IPS-15b (cell line): Measurements from ENCODE around the gene TMEM95.

Experiments
- H3K27me3 ChIP-seq: one replicate; pipeline ENCODE4 v1.6.1; 2013; ENCODE audit warnings: low read length; ENCODE audit not compliant: control insufficient read depth, insufficient read depth
- H3K36me3 ChIP-seq: one replicate; pipeline ENCODE4 v1.6.1; 2013; ENCODE audit warnings: low read length; ENCODE audit not compliant: control insufficient read depth, insufficient read depth
- H3K4me1 ChIP-seq: one replicate; pipeline ENCODE4 v1.6.1; 2013; ENCODE audit warnings: mild to moderate bottlenecking, low read length; ENCODE audit not compliant: control insufficient read depth, insufficient read depth
- H3K4me3 ChIP-seq: one replicate; pipeline ENCODE4 v1.5.1; 2013; ENCODE audit warnings: low read depth, low read length
- H3K9ac ChIP-seq: one replicate; pipeline ENCODE4 v1.6.1; 2013; ENCODE audit warnings: low read depth, mild to moderate bottlenecking, low read length
- H3K9me3 ChIP-seq: one replicate; pipeline ENCODE4 v1.6.1; 2013; ENCODE audit warnings: mild to moderate bottlenecking, low read length; ENCODE audit not compliant: control insufficient read depth, insufficient read depth

TMEM95 gene

DNA sequence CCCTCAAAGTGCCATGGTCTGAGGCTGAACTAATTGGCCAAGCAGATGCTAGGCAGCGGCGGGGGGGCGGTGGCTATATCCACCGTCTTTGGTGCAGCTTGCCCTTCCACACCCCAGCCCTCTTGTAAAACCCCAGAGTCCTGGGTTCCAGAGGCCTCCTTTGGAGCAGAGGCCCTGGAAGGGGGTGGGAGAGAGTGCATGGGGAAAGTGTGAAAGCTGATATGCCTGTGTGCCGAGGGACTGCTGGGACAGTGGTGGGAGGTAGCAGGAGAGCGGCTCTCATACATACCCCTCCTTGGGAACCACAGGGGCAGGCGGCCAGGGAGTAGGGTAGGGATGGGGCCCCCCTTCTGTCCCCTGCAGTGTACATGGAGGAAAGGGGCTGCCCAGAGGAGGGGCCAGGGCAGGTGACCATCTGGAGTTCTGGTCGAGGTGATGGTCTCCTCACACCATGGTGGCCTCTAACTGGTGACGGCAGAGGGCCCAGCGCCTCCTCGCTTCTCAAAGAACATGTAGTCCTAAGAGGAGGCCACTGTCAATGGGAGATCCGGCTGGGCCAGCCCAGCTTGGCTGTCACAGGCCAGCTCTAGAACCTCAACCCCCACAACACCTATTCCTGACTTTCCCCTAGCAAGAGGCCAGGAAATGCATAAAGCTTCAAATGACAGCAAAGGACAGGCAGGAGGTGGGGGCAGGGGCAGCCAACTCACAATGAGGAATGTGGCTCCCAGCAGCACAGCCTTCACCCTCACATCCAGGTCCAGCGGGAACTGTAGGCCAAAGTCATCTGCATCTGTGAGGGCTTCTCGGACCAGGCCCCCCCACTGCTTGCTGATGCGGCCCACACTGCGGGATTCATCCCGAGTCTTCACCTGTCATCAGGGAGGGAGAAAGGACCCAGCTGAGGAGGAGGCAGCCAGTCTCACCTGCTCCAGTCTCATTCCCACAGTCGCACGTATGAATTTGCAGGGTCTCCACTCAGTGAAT, 35.3 kb downstream of the TMEM95 start:
- Histone ChIP-seq H3K4me1 (no peaks in the 10 kb centered on the region), H3K9ac (no peak overlapping the region), H3K27me3 (no peaks in the 10 kb centered on the region), H3K4me3 (no peak overlapping the region), H3K9me3 (no peaks in the 10 kb centered on the region), H3K36me3 (peaks cover 17% of the 10 kb centered on the region)

DNA sequence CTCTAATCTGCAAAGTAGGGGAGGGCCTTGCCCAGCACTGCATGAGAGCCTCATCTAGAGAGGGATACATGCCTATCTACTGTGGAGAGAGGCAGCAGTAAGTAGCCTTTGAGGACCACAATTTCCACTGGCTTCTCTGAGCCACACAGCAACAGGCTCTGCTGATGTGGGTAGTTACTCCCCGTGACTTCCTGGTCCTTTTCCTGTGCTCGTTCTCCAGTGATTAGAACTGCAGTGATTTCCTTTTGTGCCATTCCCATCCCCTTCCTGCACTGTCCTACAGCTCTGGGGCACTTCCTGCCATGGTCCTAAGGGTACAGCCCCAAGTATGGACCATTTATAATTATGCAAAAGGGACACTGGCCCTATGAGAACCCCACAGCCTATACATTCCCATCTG, 36.4 kb downstream of the TMEM95 start:
- Histone ChIP-seq H3K27me3 (peaks cover 2% of the 10 kb centered on the region), H3K4me3 (no peak overlapping the region), H3K36me3 (peaks cover 17% of the 10 kb centered on the region), H3K9ac (no peak overlapping the region), H3K9me3 (no peaks in the 10 kb centered on the region), H3K4me1 (no peaks in the 10 kb centered on the region)

DNA sequence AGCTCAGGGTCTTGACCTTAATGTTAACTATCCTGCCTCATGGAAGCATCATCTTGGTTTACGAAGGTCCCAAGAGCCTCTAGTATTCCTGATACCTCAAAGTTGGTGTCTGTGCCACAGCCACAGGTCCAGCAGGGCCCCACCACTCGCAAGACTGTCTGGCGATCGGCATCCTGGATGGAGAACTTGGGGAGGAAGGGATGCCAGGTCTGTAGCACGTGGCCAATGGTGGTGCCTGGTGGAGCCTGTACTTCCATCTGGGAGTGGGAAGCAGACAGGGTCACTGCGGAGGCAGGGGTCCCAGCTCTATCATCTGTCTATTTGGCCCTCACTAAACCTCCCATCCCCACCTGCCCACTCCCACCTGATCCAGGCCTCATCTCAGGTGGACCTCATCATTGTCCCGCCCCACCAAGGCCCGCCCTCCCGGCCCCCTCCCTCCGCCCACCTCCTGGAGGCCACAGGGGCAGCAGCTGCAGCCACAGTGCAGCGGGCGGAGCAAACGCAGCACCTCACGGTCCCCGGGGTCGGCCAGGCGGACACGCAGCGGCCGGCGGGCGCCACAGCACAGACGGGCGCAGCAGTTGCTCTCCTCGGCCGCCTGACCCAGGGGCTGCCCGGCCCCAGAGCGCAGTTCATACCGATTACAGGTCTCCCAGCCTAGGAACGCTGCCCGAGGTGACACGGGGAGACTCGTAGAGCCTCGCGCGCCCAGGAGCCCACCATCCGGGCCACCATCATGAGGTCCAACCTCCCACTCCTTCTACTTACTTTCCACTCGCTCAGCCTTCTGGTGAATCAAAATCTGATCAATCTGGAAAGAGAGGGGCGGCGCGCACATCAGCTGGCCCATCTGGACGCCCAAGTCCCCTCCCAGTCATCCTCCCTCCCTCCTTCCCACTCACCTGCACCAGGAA, 38.0 kb downstream of the TMEM95 start:
- Histone ChIP-seq H3K9me3 (no peaks in the 10 kb centered on the region), H3K4me1 (no peaks in the 10 kb centered on the region), H3K27me3 (peaks cover 2% of the 10 kb centered on the region), H3K4me3 (peak overlapping the region; percentile 81), H3K36me3 (peaks cover 17% of the 10 kb centered on the region), H3K9ac (no peak overlapping the region)

DNA sequence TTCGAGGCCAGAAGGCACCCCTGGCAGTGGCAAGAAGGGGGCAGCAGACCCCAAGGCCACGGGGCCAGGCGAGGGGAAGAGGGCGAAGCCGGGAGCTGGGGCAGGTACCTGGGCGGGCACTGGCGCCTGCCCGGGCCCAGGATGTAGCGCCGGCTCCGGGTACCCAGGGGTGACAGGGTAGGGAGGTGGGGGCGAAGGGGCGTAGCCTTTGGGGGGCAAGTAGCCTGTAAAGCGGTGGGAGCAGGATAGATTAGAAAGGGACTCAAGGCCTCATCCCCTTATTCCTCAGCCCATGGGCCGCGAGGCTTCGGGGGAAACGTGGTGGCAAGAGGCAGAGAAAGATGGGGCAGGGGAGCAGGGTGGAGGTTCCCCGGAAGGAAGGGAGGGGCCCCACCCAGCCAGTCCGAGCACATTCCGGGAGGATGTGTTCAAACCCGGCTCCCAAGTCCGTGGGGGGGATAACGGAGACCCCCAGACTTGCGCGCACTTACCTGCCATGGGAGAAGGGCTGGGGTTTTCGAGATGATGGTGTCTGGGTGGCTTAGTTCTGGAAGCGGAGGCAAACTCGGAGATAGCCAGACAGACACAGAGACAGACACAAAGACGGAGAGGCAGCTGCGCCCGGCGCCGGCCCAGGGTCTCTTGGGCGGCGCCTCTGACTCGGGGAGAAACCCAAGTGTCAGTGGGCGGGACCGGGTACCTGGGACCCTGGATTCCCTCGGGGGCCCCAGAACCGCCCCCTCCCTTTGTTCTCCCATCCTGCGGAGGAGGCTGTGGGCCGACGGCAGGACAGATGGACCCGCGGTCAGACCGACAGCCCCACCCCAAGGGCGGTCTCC, 38.9 kb downstream of the TMEM95 start:
- peaks cover 17% of the 10 kb centered on the region for H3K36me3 ChIP-seq
- no peaks in the 10 kb centered on the region for H3K9me3 ChIP-seq
- peak overlapping the region; percentile 81 for H3K4me3 ChIP-seq
- no peaks in the 10 kb centered on the region for H3K4me1 ChIP-seq
- peaks cover 2% of the 10 kb centered on the region for H3K27me3 ChIP-seq
- H3K9ac ChIP-seq: no peak overlapping the region

DNA sequence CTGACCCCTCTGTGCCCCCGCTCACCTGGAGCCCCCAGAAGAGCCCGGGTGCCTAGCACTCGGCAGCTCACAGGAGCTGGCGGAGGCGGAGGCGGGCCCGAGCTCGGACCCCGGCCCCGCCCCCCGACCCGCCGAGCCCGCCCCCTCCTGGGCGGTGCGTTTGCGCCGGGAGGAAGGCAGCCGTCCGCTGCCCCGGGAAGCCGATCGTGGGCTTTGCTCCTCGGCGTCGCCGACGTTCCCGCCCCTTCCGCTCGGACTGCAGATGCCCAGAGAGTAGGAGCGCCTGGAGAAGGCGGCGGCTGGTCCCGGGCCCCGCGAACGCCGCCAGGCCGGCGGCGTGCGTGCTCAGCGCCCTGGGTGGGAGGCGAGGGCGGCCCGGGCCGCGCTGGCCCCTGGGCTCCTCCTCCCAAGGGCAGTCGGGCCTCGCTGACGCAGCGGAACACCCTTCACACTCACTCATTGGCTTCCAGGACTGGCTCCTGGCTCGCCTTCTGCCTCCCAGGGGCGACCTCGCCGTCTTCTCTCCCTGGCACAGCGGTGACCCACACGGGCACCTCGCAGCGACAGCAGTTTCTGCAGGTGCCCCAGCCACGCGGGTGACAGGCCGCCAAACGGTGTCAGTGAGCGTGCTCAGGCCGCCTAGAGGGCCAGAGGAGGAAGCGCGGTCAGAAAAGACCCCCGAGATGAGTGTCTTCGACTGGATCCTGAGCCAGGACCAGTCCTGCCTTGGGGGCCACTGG, 39.7 kb downstream of the TMEM95 start, which contains the start of gene PLSCR3:
TSS of gene PLSCR3 (minus strand) at position 74 of the 740 bp plus-strand sequence. CDS start 415 bp downstream, outside the sequence.
- Histone ChIP-seq H3K4me3 (peak within 1 kb of the TSS; percentile 81), H3K9ac (no peak within 1 kb of the TSS), H3K36me3 (peaks cover 13% of the 10 kb centered on the region), H3K9me3 (no peaks in the 10 kb centered on the region), H3K27me3 (peaks cover 2% of the 10 kb centered on the region), H3K4me1 (no peaks in the 10 kb centered on the region)

DNA sequence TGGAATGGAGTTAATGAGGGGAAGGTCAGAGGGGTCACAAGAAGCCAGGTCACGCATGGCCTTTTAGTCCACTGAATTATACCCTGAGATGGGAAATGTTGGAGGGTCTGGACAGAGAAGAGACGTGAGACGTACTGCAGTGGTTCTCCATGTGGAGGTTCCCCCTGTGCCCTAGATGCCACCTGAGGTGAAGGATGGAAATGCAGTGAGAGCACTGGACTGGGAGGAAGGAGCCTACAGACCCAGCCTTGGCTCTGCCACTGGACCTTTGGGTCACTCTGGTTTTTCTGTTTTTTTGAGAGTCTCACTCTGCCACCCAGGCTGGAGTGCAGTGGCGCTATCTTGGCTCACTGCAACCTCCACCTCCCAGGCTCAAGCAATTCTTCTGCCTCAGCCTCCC, 41.2 kb downstream of the TMEM95 start:
- peaks cover under 1% of the 10 kb centered on the region for H3K36me3 ChIP-seq
- H3K27me3 ChIP-seq: peaks cover 2% of the 10 kb centered on the region
- no peaks in the 10 kb centered on the region for H3K9me3 ChIP-seq
- no peaks in the 10 kb centered on the region for H3K4me1 ChIP-seq
- no peak overlapping the region for H3K9ac ChIP-seq
- no peak overlapping the region for H3K4me3 ChIP-seq

DNA sequence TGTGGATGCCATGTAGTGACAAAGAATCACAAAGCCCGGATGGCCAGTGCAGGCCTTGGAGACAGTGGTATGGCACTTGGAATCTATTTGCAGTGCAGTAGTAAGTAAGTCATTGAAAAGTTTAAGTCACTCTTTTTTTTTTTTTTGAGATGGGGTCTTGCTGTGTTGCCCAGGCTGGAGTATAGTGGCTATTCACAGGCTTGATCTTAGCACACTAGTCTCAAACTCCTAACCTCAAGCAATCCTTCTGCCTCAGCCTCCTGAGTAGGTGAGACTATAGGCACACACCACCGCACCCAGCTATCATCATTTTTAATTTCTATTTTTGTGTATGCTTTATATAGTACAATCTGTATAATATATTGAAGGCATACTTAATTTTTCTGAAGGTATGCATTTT, 43.7 kb downstream of the TMEM95 start:
- Histone ChIP-seq H3K9me3 (no peaks in the 10 kb centered on the region), H3K9ac (no peak overlapping the region), H3K4me3 (no peak overlapping the region), H3K4me1 (no peaks in the 10 kb centered on the region), H3K36me3 (no peaks in the 10 kb centered on the region), H3K27me3 (peaks cover 2% of the 10 kb centered on the region)

DNA sequence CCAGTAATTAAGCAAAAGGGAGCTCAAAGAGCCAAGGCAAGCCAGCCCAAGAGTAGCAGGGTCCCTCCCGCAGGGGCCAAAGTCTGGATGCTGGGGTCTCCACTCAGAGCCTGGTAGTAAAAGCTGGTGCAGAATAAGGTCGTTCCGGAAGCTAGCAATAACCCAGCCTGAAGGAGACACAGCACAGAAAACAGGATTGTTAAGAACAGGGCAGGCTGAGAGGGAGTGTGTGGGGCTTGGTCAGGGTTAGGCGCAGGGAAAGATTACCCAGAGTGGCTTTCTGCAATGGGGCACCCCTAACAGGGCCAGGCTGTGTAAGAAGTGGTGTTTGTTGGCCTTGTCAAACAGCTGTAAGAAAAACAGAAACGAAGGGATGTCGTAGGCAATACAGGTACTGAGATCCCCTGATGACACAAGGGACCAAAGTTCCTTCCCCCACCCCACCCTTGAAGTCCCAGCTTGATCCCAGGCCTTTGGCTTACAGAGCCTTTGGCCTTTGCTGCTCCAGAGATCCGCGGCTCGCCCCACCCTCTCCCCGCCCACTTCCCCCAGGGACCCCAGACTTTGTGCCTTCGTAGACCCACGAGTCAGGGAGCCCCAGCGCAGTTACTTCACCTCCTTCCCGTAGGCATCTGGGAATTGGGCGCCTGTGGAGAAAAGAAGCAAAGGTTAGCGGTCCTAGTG, 48.2 kb downstream of the TMEM95 start:
- H3K27me3 ChIP-seq: peaks cover 2% of the 10 kb centered on the region

DNA sequence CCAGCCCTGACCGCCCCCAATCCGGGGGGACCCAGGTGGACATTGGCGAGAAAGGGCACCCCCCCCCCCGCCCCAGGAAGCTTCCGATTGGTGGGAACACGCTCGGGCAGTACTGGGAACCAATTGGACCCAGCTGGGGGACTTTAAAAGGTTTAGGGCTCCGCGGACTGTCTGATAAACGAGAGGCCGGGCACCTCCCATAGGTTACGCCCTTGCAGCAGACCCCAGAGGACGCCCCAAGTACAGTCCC, 48.7 kb downstream of the TMEM95 start:
- Histone ChIP-seq H3K4me3 (peak overlapping the region; percentile 83), H3K9ac (no peak overlapping the region), H3K27me3 (peaks cover 2% of the 10 kb centered on the region), H3K36me3 (peaks cover 6% of the 10 kb centered on the region), H3K9me3 (no peaks in the 10 kb centered on the region), H3K4me1 (peaks cover 5% of the 10 kb centered on the region)

More for the DNA sequence above, 48.2 kb downstream of the TMEM95 start:
- peaks cover 4% of the 10 kb centered on the region for H3K4me1 ChIP-seq
- H3K9ac ChIP-seq: peak overlapping the region; percentile 9
- H3K9me3 ChIP-seq: no peaks in the 10 kb centered on the region
- H3K36me3 ChIP-seq: peaks cover 3% of the 10 kb centered on the region
- H3K4me3 ChIP-seq: peak overlapping the region; percentile 83

DNA sequence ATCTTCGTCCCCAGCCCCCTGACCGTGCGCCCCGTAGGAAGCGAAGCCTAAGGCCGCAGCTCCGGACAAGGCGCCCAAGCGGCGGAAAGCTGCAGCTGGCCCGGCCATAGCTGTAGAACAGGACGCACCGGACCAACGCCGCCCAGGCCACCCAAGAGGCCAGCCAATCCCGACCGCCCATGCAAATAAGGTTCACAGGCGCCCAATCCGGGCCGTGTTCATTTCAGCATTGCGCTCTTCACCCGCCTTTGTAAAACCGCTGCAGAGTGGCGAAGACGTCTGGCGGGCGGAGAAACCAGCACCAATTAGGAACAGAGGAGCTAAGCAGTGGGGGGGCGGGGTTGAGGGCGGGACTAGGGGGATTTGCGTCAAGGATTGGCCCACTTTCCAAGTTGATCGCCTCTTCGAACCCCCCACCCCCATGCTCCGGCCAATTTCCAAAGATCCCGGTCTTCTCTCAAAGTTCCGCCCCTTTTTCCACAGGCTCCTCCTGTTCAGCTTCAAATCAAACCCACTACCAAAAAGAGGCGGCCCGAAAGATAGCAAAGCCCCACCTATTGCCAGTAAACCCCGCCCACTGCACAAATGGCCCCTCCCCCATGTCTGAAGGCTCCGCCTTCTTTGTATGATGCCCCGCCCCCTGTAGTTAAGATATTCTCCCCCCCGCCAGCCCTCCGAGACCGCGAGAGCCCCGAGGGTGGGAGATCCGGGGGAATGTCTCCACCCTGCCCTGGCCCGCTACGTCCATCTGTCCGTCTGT, 49.2 kb downstream of the TMEM95 start, which contains the start of gene TMEM256:
TSS of gene TMEM256 (minus strand) at position 121 of the 760 bp plus-strand sequence. CDS start at position 108, 13 bp downstream.
- Histone ChIP-seq H3K9me3 (no peaks in the 10 kb centered on the region), H3K9ac (peak within 1 kb of the TSS; percentile 9), H3K36me3 (peaks cover 12% of the 10 kb centered on the region), H3K27me3 (peaks cover 5% of the 10 kb centered on the region), H3K4me3 (peak within 1 kb of the TSS; percentile 88), H3K4me1 (peaks cover 7% of the 10 kb centered on the region)
